HepG2 (cell line): Measurements from ENCODE around the gene THRA. TPM values are rescaled to one million over a fixed set of nuclear protein-coding genes. Genes with fewer than 3 reads are reported as not detected.

Experiments used
- AGO2 ChIP-seq: fragments of 200-400 bp; formaldehyde crosslinking; optimal IDR thresholded peaks from 2 replicates; pipeline ENCODE3; 2017; ENCODE audit warnings: mild to moderate bottlenecking, low read depth, low read length, moderate library complexity
- CCDC6 ChIP-seq: sonication (generic); formaldehyde crosslinking; IDR thresholded peaks from 2 replicates; pipeline ENCODE4 v1.8.1; 2022; ENCODE audit warnings: mild to moderate bottlenecking, missing genetic modification reagents, moderate library complexity
- ELF1 ChIP-seq: sonication (generic); formaldehyde crosslinking; IDR thresholded peaks from 2 replicates; pipeline ENCODE4 v1.4.0; 2020; ENCODE audit warnings: missing genetic modification reagents
- HHEX ChIP-seq: IDR thresholded peaks from 2 replicates; pipeline ENCODE4 v1.6.1; 2016; ENCODE audit warnings: control low read depth
- KDM3A ChIP-seq: IDR thresholded peaks from 2 replicates; pipeline ENCODE4 v1.6.1; 2018; ENCODE audit warnings: low read depth, missing compliant biosample characterization
- KMT2A ChIP-seq: sonication (generic); formaldehyde crosslinking; IDR thresholded peaks from 2 replicates; pipeline ENCODE4 v1.4.0; 2020; ENCODE audit warnings: missing genetic modification reagents
- NFE2 ChIP-seq: sonication (generic); formaldehyde crosslinking; IDR thresholded peaks from 2 replicates; pipeline ENCODE4 v1.4.0; 2020; ENCODE audit warnings: missing genetic modification reagents
- POLR2A ChIP-seq, 2 experiments: IDR thresholded peaks; 2 replicates each; pipeline ENCODE4 v1.6.1; 2011; ENCODE audit warnings: low read depth in 2 of 2, low read length in 2 of 2, mild to moderate bottlenecking in 1 of 2, moderate library complexity in 1 of 2; ENCODE audit not compliant: insufficient read depth in 1 of 2
- POLR2G ChIP-seq: fragments of 200-400 bp; formaldehyde crosslinking; IDR thresholded peaks from 2 replicates; pipeline ENCODE4 v1.6.1; 2018; ENCODE audit warnings: mild to moderate bottlenecking, low read depth, low read length, moderate library complexity
- RBFOX2 ChIP-seq: fragments of 200-400 bp; formaldehyde crosslinking; IDR thresholded peaks from 2 replicates; pipeline ENCODE4 v1.6.1; 2017; ENCODE audit warnings: low read depth, mild to moderate bottlenecking, low read length
- RNF2 ChIP-seq: fragments of 450-650 bp; conservative IDR thresholded peaks from 2 replicates; pipeline ENCODE4 v1.6.1; 2016; ENCODE audit warnings: low read depth
- STAT5B ChIP-seq: sonication (generic); formaldehyde crosslinking; IDR thresholded peaks from 2 replicates; pipeline ENCODE4 v1.4.0; 2020; ENCODE audit warnings: missing genetic modification reagents
- TAF1 ChIP-seq: sonication (generic); formaldehyde crosslinking; IDR thresholded peaks from 2 replicates; pipeline ENCODE4 v1.4.0; 2020; ENCODE audit warnings: missing genetic modification reagents
- TCF12 ChIP-seq, 2 experiments: fragments of 450-650 bp in 1 of 2; sonication (generic) in 1 of 2; formaldehyde crosslinking in 1 of 2; IDR thresholded peaks; 2 replicates each; pipeline versions ENCODE4 v1.6.1 to v1.8.0; 2017 to 2022; ENCODE audit warnings: antibody characterized with exemption in 1 of 2, mild to moderate bottlenecking in 1 of 2, missing genetic modification reagents in 1 of 2, moderate library complexity in 1 of 2
- WIZ ChIP-seq: sonication (generic); formaldehyde crosslinking; IDR thresholded peaks from 2 replicates; pipeline ENCODE4 v1.5.1; 2020; ENCODE audit warnings: mild to moderate bottlenecking, missing genetic modification reagents
- ZNF10 ChIP-seq: sonication (generic); formaldehyde crosslinking; IDR thresholded peaks from 2 replicates; pipeline ENCODE4 v1.4.0; 2020; ENCODE audit warnings: mild to moderate bottlenecking, low read depth, missing genetic modification reagents, borderline replicate concordance
- ZNF260 ChIP-seq: sonication (generic); formaldehyde crosslinking; IDR thresholded peaks from 2 replicates; pipeline ENCODE4 v1.4.0; 2020; ENCODE audit warnings: missing genetic modification reagents, low read depth, mild to moderate bottlenecking, borderline replicate concordance
- ZNF530 ChIP-seq: sonication (generic); formaldehyde crosslinking; IDR thresholded peaks from 2 replicates; pipeline ENCODE4 v1.5.0; 2020; ENCODE audit warnings: low read depth, mild to moderate bottlenecking, missing genetic modification reagents
- ZNF557 ChIP-seq: sonication (generic); formaldehyde crosslinking; IDR thresholded peaks from 2 replicates; pipeline ENCODE4 v1.4.0; 2020; ENCODE audit warnings: missing genetic modification reagents
- ZNF562 ChIP-seq: sonication (generic); formaldehyde crosslinking; IDR thresholded peaks from 2 replicates; pipeline ENCODE4 v1.8.0; 2022; ENCODE audit warnings: missing genetic modification reagents, borderline replicate concordance
- ZNF678 ChIP-seq: sonication (generic); formaldehyde crosslinking; IDR thresholded peaks from 2 replicates; pipeline ENCODE4 v1.4.0; 2020; ENCODE audit warnings: mild to moderate bottlenecking, missing genetic modification reagents
- ZNF713 ChIP-seq: sonication (generic); formaldehyde crosslinking; IDR thresholded peaks from 2 replicates; pipeline ENCODE4 v1.4.0; 2020; ENCODE audit warnings: mild to moderate bottlenecking, missing genetic modification reagents
- ZNF773 ChIP-seq: sonication (generic); formaldehyde crosslinking; IDR thresholded peaks from 2 replicates; pipeline ENCODE4 v1.4.0; 2020; ENCODE audit warnings: missing genetic modification reagents, borderline replicate concordance
- ZNF878 ChIP-seq: sonication (generic); formaldehyde crosslinking; IDR thresholded peaks from 2 replicates; pipeline ENCODE4 v1.8.1; 2023; ENCODE audit warnings: mild to moderate bottlenecking, missing genetic modification reagents, moderate library complexity
- polyA plus RNA-seq, 8 experiments: library from polyadenylated mRNA; depleted of rRNA in 3 of 8; stranded (reverse) in 7 of 8; unstranded in 1 of 8; fragments of >200 nt; fragmentation: Illumina TruSeq in 4 of 8; extraction: Trizol in 4 of 8; gene quantifications; 2 replicates each; pipeline versions ENCODE4 v1.2.1 to v1.2.3, GENCODE V29; 2011 to 2016; ENCODE audit warnings: low read depth in 4 of 8, missing spikeins in 1 of 8, mixed read lengths in 1 of 8; ENCODE audit not compliant: insufficient read depth in 1 of 8
- total RNA-seq, 5 experiments: library from RNA; depleted of rRNA; stranded (reverse); fragments of >200 nt; fragmentation: Illumina TruSeq; extraction: Trizol; gene quantifications; 2 replicates each; pipeline ENCODE4 v1.2.3, GENCODE V29; 2016; ENCODE audit warnings: low read depth in 1 of 5
- TF ChIP-seq, protein P1 (sequence below): sonication (generic); formaldehyde crosslinking; IDR thresholded peaks from 2 replicates; pipeline ENCODE4 v1.4.0; 2020; ENCODE audit warnings: missing genetic modification reagents
- TF ChIP-seq, protein P2 (sequence below): IDR thresholded peaks from 2 replicates; pipeline ENCODE4 v1.6.1; 2016; ENCODE audit warnings: missing compliant biosample characterization, missing genetic modification reagents, borderline replicate concordance
- TF ChIP-seq, protein P3 (sequence below): sonication (generic); formaldehyde crosslinking; IDR thresholded peaks from 2 replicates; pipeline ENCODE4 v1.5.1; 2020; ENCODE audit warnings: missing genetic modification reagents, mild to moderate bottlenecking, borderline replicate concordance

Gene THRA
- total and polyA plus RNA-seq, 2 of the 13 experiments (the other 11 are each of a cell fraction or from before 2014, with no cell fraction given): 8.0 to 9.9 TPM

- peak; percentile 79; the same call in 1 of the 2 replicates for TF ChIP-seq ZNF878
- peak; percentile 9; the same call in 1 of the 2 replicates for TF ChIP-seq NFE2 (CRISPR knock-in tag)
- no peak for TF ChIP-seq TCF12 (IDR thresholded peaks at IDR 0.05)
- 0 out of 2 replicates have a peak, but pooled peaks have one; percentile 37 for TF ChIP-seq TCF12 (CRISPR knock-in tag; IDR thresholded peaks at IDR 0.05)
- TF ChIP-seq ZNF10 (CRISPR knock-in tag): no peak
- peak; percentile 64 for TF ChIP-seq POLR2G
- TF ChIP-seq ZNF773 (CRISPR knock-in tag): no peak
- no peak for TF ChIP-seq KDM3A (CRISPR knock-in tag)
- peak; percentile 84 to 94 for TF ChIP-seq POLR2A (IDR thresholded peaks at IDR 0.05; ENCODE audit: insufficient read depth in 1 of 2, low read depth in 2 of 2, low read length in 2 of 2)
- peak; percentile 15 for TF ChIP-seq AGO2
- TF ChIP-seq TAF1 (CRISPR knock-in tag): peak; percentile 67; the same call in 1 of the 2 replicates
- TF ChIP-seq ZNF557 (CRISPR knock-in tag): no peak
- peak; percentile 82; the same call in 1 of the 2 replicates for TF ChIP-seq RBFOX2
- peak; percentile 74; the same call in 1 of the 2 replicates for TF ChIP-seq ZNF713 (CRISPR knock-in tag)
- no peak; the same call in 1 of the 2 replicates for TF ChIP-seq ZNF678 (CRISPR knock-in tag)
- no peak for TF ChIP-seq CCDC6 (CRISPR knock-in tag)
- TF ChIP-seq RNF2: peak; percentile 75
- TF ChIP-seq, protein P1, sequence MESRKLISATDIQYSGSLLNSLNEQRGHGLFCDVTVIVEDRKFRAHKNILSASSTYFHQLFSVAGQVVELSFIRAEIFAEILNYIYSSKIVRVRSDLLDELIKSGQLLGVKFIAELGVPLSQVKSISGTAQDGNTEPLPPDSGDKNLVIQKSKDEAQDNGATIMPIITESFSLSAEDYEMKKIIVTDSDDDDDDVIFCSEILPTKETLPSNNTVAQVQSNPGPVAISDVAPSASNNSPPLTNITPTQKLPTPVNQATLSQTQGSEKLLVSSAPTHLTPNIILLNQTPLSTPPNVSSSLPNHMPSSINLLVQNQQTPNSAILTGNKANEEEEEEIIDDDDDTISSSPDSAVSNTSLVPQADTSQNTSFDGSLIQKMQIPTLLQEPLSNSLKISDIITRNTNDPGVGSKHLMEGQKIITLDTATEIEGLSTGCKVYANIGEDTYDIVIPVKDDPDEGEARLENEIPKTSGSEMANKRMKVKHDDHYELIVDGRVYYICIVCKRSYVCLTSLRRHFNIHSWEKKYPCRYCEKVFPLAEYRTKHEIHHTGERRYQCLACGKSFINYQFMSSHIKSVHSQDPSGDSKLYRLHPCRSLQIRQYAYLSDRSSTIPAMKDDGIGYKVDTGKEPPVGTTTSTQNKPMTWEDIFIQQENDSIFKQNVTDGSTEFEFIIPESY (CRISPR knock-in tag): 0 out of 2 replicates have a peak, but pooled peaks have one; percentile 33
- no peak for TF ChIP-seq ZNF530 (CRISPR knock-in tag)
- peak; percentile 86 for TF ChIP-seq WIZ (CRISPR knock-in tag)
- TF ChIP-seq HHEX: 0 out of 2 replicates have a peak, but pooled peaks have one; percentile 9
- TF ChIP-seq, protein P2, sequence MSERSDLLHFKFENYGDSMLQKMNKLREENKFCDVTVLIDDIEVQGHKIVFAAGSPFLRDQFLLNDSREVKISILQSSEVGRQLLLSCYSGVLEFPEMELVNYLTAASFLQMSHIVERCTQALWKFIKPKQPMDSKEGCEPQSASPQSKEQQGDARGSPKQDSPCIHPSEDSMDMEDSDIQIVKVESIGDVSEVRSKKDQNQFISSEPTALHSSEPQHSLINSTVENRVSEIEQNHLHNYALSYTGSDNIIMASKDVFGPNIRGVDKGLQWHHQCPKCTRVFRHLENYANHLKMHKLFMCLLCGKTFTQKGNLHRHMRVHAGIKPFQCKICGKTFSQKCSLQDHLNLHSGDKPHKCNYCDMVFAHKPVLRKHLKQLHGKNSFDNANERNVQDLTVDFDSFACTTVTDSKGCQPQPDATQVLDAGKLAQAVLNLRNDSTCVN (CRISPR knock-in tag): no peak
- TF ChIP-seq, protein P3, sequence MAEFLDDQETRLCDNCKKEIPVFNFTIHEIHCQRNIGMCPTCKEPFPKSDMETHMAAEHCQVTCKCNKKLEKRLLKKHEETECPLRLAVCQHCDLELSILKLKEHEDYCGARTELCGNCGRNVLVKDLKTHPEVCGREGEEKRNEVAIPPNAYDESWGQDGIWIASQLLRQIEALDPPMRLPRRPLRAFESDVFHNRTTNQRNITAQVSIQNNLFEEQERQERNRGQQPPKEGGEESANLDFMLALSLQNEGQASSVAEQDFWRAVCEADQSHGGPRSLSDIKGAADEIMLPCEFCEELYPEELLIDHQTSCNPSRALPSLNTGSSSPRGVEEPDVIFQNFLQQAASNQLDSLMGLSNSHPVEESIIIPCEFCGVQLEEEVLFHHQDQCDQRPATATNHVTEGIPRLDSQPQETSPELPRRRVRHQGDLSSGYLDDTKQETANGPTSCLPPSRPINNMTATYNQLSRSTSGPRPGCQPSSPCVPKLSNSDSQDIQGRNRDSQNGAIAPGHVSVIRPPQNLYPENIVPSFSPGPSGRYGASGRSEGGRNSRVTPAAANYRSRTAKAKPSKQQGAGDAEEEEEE (CRISPR knock-in tag): 0 out of 2 replicates have a peak, but pooled peaks have one; percentile 33
- no peak for TF ChIP-seq STAT5B
- TF ChIP-seq ZNF260: 0 out of 2 replicates have a peak, but pooled peaks have one; percentile 48
- TF ChIP-seq KMT2A: 0 out of 2 replicates have a peak, but pooled peaks have one; percentile 49
- peak; percentile 63; the same call in 1 of the 2 replicates for TF ChIP-seq ELF1
- 0 out of 2 replicates have a peak, but pooled peaks have one; percentile 7 for TF ChIP-seq ZNF562 (CRISPR knock-in tag)
Measured at GRCh38 chr17:40100419-40100668, 37.6 kb downstream of the THRA start, which contains the start of gene NR1D1 (continued).
